Nephron (organoid): ENCODE results near the gene CEP164.

Experiments
- H3K27ac Mint-ChIP-seq, 3 experiments: 2 replicates each; pipeline ENCODE4 v1.8.0; 2020; ENCODE audit warnings: mixed read lengths in 3 of 3, mild to moderate bottlenecking in 2 of 3, moderate library complexity in 1 of 3
- H3K27me3 Mint-ChIP-seq: 2 replicates; pipeline ENCODE4 v1.8.0; 2021; ENCODE audit warnings: low read depth, mild to moderate bottlenecking, moderate library complexity, mixed read lengths
- H3K36me3 Mint-ChIP-seq: 2 replicates; pipeline ENCODE4 v1.8.0; 2020; ENCODE audit warnings: low read depth, mixed read lengths
- H3K4me1 Mint-ChIP-seq: 2 replicates; pipeline ENCODE4 v1.8.0; 2020; ENCODE audit warnings: mixed read lengths
- H3K4me3 Mint-ChIP-seq, 3 experiments: 2 replicates each; pipeline ENCODE4 v1.8.0; 2020; ENCODE audit warnings: mild to moderate bottlenecking in 3 of 3, mixed read lengths in 3 of 3, moderate library complexity in 2 of 3
- H3K9me3 Mint-ChIP-seq: 2 replicates; pipeline ENCODE4 v1.8.0; 2020; ENCODE audit warnings: mixed read lengths
- TF ChIP-seq, protein P1 (sequence below), 3 experiments: fragments of 200-600 bp; sonication (generic); IDR thresholded peaks; one replicate each; pipeline ENCODE4 v1.5.0; 2021; ENCODE audit warnings: antibody characterized with exemption in 3 of 3; ENCODE audit not compliant: unreplicated experiment in 3 of 3

The CEP164 gene

DNA sequence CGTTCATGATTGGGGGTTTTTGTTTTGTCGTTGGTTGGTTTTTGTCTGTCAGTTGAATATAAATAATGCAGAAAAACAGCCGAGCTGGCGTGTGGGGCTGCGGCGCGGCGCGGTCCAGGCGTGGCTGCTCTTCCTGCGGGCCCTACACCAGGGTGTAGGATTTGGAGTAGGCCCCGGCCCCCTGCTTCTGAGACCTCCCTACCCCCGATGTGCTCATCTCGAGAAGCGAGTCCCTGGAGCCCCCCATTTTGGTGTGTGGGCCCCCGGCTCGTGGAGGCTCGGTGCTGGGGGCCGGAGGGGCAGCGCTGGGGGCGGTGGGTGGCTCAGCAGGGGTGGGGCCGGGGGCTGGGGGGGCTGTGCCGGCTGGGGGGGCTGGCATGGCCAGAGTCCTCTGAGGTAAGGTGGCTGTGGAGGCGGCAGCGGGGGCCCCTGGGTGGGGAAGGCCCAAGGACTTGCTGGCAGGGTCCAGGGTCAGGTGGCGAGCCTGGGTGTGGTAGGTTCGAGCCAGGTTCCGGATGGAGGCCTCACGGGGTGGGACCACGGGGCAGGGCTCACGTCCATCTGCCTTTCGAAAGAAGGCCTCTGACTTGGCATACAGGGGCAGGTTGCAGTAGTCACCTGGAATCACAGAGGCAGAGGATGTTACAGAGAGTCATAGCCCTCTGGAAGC is 100.7 kb downstream of the CEP164 start:
- Mint-ChIP-seq H3K4me1 (peaks cover 9% of the 10 kb centered on the region), H3K27me3 (peaks cover 28% of the 10 kb centered on the region), H3K9me3 (no peaks in the 10 kb centered on the region), H3K36me3 (no peaks in the 10 kb centered on the region), H3K27ac (no peak overlapping the region), H3K4me3 (no peak overlapping the region)
- TF ChIP-seq, protein P1, sequence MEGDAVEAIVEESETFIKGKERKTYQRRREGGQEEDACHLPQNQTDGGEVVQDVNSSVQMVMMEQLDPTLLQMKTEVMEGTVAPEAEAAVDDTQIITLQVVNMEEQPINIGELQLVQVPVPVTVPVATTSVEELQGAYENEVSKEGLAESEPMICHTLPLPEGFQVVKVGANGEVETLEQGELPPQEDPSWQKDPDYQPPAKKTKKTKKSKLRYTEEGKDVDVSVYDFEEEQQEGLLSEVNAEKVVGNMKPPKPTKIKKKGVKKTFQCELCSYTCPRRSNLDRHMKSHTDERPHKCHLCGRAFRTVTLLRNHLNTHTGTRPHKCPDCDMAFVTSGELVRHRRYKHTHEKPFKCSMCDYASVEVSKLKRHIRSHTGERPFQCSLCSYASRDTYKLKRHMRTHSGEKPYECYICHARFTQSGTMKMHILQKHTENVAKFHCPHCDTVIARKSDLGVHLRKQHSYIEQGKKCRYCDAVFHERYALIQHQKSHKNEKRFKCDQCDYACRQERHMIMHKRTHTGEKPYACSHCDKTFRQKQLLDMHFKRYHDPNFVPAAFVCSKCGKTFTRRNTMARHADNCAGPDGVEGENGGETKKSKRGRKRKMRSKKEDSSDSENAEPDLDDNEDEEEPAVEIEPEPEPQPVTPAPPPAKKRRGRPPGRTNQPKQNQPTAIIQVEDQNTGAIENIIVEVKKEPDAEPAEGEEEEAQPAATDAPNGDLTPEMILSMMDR (IDR thresholded peaks at IDR 0.05; ENCODE audit: unreplicated experiment in 3 of 3): no peak

DNA sequence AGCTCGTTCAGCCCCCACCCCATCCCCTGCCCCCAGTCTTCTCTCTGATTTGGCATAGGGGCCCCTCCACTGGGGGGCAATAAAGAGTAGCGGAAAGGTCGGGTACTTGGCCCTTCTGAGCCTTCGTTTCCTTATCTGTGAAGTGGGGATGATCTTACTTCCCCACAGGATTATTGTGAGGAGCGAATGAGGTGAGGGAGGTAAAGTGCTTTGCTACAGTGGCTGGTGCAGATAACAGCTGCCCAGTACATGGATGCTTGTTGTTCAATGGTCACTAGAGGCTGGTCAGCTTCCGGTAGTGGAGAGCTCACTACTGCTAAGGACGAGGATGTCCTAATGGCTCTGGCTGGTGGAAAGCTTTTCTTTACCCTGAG is 101.2 kb downstream of the CEP164 start:
- Mint-ChIP-seq H3K4me3 (no peak overlapping the region), H3K4me1 (peaks cover 9% of the 10 kb centered on the region), H3K9me3 (no peaks in the 10 kb centered on the region), H3K27me3 (peaks cover 28% of the 10 kb centered on the region), H3K27ac (no peak overlapping the region), H3K36me3 (no peaks in the 10 kb centered on the region)
- TF ChIP-seq, protein P1 (IDR thresholded peaks at IDR 0.05; ENCODE audit: unreplicated experiment in 3 of 3): no peak

DNA sequence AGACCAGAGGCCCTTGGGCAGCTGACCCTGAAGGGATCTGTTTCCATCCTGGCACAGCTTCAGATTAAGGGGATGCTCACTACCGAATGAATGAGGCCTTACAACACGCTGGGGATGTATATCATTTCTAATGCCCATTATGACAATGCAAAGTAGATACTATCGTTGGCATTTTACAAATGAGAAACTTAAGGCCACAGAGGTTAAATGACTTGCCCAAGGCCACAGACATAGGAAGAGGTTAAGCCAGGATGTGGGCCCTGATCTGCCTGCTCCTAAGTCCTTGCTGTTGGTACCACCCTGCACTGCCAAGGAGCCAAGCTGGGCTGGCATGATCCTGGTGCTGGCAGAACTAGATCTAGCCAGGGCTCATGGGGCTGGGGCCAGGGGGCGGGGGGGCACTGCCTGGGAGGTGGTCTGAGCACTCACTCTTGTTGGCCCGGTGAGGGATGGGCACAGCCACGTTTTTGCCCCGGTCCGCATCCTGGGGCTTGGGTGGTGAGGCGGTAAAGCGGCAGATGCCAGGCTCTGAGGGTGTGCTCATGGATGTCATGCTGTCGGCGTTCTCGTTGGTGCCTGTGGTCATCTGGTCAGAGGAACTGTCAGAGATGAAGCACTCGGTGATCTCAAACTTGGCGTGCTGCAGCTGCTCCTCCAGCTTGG is 102.8 kb downstream of the CEP164 start:
- no peak overlapping the region for H3K4me3 Mint-ChIP-seq
- peaks cover 9% of the 10 kb centered on the region for H3K4me1 Mint-ChIP-seq
- no peaks in the 10 kb centered on the region for H3K9me3 Mint-ChIP-seq
- H3K36me3 Mint-ChIP-seq: no peaks in the 10 kb centered on the region
- no peak overlapping the region for H3K27ac Mint-ChIP-seq
- H3K27me3 Mint-ChIP-seq: peaks cover 22% of the 10 kb centered on the region
- TF ChIP-seq, protein P1 (IDR thresholded peaks at IDR 0.05; ENCODE audit: unreplicated experiment in 3 of 3): no peak

DNA sequence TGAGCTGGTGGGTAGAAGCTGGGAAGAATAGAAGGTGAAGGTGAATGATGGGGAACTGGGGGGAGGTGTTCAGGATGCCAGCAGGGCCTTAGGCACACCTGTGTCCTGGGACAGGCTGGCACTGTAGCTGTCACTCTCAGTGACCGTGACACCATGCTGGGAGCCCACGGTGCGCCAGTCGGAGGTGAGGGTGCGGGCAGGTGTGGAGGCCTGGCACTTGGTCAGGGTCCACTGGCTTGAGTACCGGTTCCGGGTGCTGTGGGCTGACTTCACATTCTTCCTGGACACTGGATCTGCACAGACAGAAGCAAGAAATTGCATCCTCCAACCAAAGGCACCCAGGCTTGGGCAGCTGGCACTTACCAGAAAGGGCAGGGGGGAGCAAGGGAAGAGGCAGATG is 103.8 kb downstream of the CEP164 start:
- H3K4me3 Mint-ChIP-seq: no peak overlapping the region
- peaks cover 22% of the 10 kb centered on the region for H3K27me3 Mint-ChIP-seq
- TF ChIP-seq, protein P1 (IDR thresholded peaks at IDR 0.05; ENCODE audit: unreplicated experiment in 3 of 3): no peak
- no peaks in the 10 kb centered on the region for H3K36me3 Mint-ChIP-seq
- H3K9me3 Mint-ChIP-seq: no peaks in the 10 kb centered on the region
- no peak overlapping the region for H3K27ac Mint-ChIP-seq
- H3K4me1 Mint-ChIP-seq: peaks cover 9% of the 10 kb centered on the region

DNA sequence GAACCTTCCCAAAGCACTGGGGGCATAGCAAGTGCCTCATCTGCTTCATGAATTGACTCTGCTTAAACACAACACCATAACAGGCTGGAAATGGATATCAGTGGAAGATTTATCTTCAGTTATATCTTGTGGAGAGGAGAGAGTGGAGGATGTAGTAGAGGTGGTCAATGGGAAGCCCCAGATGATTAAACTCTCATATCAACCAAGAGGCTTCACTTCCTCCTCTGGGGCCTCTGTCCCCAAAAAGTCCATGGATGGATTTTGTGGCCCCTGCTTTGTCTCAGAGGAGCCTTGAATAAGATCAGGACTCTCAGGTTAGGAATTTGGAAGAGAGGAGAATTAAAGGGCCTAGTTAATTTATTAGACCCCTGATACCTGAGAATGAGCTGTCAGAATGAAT is 106.1 kb downstream of the CEP164 start:
- H3K4me1 Mint-ChIP-seq: no peaks in the 10 kb centered on the region

More for the DNA sequence above, 106.1 kb downstream of the CEP164 start:
- Mint-ChIP-seq H3K9me3 (no peaks in the 10 kb centered on the region), H3K27ac (no peak overlapping the region), H3K27me3 (peaks cover 29% of the 10 kb centered on the region), H3K4me3 (no peak overlapping the region), H3K36me3 (no peaks in the 10 kb centered on the region)
- TF ChIP-seq, protein P1 (IDR thresholded peaks at IDR 0.05; ENCODE audit: unreplicated experiment in 3 of 3): no peak
